Activated CD4-positive, CD25-positive, alpha-beta regulatory T cell (primary cell): ENCODE measurements around the gene FCSK.
A peak's percentile ranks its signal among the peaks of the same experiment; 100 is the strongest.
"Not testable (repeated sequence)": the region's sequence is repeated elsewhere in the genome, so short reads cannot be mapped to it uniquely, and the experiment has no call there.

Source experiments
- DNase-seq, 4 experiments: peaks; one replicate each; lab custom pipeline; 2025; lab: John Stamatoyannopoulos, UW

Gene FCSK

GRCh38 chr16:70454222-70455034 lies at the start of gene FCSK:
TSS of gene FCSK (plus strand) at chr16:70454595. CDS start at chr16:70463191, 8,596 bp downstream.
- peak; percentile 35 to 51 (median 47) for DNase-seq

- not testable (repeated sequence) for DNase-seq
Measured at GRCh38 chr16:70406104-70406503, 48.3 kb upstream of the FCSK start.

- no peak for DNase-seq
Measured at GRCh38 chr16:70407811-70408274, 46.6 kb upstream of the FCSK start.

DNA sequence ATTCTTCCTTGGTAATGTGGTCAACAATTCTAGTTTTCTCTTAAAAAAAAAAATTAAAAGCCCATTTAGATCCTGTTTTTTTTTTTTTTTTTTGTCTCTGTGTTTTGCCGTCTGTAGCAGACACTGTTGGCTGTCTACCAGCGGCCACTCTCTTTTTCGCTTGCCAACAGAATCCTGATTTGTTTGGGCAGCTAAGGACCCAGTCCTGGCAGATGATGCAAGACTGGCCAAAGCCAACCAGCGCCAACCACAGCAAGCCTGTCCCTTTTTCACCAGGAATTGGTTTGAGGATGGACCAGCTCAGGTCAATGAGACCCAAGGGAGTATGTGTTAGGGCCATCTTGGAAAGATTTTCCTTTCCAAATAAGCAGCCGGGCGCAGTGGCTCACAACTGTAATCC lies 43.7 kb upstream of the FCSK start:
- no peak for DNase-seq

- no peak for DNase-seq
Measured at GRCh38 chr16:70412385-70412784, 42.0 kb upstream of the FCSK start.

DNA sequence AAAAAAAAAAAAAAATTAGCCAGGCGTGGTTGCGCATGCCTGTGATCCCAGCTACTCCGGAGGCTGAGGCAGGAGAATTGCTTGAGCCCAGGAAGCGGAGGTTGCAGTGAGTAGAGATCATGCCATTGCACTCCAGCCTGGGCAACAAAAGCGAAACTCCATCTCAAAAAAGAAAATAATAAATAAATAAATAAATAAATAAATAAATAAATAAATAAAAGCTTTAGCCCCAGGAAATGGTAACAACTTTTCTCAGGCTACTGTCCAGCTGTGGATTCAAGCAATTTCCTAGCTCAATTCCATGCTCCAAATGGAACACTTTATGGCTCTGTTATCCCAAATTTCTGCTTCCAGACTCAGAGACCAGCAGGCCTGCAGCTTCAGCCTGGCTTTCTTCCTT lies 40.8 kb upstream of the FCSK start:
- not testable (repeated sequence) for DNase-seq

GRCh38 chr16:70416748-70417616 lies 37.4 kb upstream of the FCSK start:
- no peak for DNase-seq

DNA sequence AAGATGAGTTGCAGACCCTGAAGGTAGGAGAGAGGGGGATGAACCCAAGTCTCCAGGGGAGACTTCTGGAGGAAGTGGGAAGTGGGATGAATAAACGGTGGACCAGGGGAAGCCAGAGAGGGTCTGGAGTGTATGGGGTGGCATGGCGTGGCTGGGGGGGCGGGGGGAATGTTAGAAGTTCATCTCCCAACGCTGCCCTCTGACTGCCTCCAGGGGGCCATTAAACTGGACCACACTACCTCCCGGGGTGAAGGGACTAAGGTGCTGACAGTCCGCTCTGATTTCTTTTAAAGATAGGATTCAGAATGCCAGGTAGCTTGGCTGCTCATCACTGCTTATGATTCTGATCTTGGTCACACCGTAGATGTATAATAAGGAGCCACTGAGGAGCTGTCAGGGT lies 36.7 kb upstream of the FCSK start:
- no peak for DNase-seq

DNA sequence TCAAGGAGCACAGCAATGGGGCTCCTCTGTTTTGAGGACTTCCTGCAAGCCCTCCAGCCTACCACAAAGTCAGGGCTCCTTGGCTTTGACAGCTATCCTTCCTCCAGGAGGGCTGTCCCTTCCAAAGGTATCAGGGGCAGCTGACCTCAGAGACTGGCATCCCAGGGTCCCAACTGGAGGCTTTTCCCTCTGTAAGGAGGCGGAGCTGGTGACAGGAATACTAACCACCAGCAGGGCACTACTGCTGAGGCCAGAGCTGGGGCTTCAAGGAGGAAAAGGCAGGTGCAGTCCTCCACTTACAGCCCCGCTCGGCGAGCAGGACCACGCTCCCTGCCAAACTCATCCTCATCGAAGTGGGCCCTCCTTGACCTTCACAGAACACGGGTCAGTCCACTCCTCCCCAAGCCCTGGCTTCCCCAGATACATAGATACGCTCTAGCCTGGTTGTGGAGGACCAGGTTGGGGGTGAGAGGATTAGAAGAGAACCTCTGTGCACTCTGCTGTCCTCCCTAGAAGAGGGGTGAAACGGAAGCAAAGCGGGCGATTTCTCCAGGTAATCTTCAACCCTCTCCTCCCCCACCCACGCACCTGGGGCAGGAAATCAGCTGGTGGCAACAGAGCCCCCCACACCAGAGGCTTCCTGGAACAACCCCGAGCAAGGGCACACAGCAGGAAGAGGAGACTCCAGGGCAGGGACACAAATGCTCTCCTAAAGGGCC lies 36.0 kb upstream of the FCSK start:
- DNase-seq = no peak

- DNase-seq = no peak
Measured at GRCh38 chr16:70418993-70419318, 35.4 kb upstream of the FCSK start.

GRCh38 chr16:70419384-70420327 lies 34.7 kb upstream of the FCSK start:
- no peak for DNase-seq

DNA sequence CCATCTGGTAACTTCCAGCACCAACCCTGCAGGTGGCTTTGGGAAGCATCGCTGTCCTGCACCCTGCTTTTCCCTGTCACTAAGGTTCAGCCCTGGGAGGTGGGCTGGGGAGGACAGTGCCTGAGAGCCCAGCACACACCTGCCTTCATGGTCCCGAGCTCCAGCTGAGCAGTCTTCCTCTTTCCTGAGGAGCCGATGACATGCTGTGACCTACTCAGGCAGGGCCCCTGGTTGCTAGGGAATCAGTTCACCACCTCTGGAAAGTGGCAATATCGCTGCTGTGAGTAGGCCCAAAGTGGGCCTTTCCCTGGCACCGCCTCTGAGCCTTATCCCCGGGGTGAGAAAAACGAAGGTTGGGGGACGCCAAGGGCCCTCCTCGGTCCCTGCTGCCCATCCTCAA lies 33.4 kb upstream of the FCSK start:
- DNase-seq = no peak

DNA sequence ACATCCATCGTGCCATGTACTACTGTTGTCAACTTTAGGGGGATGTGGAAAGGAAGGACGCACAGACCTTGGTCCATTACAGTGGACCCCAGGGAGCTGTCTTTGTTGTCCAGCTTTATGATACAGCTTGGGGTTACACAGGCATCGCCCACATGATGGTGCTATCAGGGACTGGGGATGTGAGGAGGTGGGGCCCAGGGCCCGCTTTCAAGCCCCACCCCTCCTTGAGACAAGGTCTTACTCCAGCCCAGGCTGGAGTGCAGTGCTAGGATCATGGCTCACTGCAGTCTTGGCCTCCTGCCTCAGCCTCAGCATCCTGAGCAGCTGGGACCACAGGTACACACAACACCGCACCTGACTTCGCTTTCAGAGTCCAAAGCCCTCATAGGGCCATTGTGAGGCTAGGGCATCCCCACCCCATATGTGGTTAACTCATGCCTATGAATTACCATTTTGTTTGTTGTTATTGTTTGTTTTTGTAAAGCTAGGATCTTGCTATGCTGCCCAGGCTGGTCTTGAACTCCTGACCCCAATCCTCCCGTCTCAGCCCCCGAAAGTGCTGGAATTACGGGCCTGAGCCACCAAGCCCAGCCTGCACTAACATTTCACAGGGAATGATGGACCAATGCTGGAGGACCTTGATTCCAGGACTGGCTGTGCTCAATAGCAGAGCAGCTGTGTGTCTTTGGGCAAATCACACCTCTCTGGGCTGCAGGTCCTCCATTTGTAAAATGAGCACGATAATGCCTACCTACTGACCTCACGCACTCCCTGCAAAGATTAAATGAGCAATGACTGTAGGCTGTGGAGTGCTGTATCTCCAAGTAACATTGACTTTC lies 32.7 kb upstream of the FCSK start:
- no peak for DNase-seq

DNA sequence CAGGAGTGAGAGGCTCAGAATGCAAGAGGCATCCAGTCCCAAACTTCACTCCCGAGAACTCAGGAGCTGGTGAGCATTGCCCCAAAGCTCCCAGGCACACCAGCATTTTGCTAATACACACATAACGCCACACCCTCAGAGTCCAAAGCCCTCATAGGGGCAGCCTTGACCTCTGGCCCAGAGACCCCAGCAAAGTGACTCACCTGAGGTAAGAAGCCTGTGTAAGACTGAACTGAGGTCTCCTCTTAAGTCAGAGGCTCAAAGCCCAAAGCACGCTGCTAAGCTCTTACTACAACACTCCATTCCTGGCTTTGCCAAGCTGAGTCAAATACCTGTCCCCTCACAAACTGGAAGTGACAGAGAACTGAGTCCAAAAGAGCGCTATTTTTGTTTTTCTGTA lies 31.9 kb upstream of the FCSK start:
- DNase-seq = no peak

DNA sequence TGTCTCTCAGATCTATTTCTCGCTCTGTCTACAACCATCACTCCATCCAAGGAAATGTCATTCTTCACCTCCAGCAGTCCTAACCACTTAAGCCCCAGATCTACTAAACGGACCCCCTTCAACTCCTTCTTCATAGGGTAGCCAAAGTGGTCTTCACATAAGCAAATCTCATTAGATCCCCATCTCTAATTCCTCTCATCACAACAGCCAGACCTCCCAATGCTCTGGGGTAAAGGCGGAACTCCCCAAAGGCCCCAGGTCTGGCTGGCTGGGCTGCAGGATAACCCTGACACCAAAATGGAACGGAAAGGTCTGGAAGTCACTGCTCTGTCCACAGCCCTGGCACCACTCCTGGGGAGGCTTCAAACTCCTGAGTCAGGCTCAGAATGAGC lies 26.6 kb upstream of the FCSK start:
- no peak for DNase-seq

DNA sequence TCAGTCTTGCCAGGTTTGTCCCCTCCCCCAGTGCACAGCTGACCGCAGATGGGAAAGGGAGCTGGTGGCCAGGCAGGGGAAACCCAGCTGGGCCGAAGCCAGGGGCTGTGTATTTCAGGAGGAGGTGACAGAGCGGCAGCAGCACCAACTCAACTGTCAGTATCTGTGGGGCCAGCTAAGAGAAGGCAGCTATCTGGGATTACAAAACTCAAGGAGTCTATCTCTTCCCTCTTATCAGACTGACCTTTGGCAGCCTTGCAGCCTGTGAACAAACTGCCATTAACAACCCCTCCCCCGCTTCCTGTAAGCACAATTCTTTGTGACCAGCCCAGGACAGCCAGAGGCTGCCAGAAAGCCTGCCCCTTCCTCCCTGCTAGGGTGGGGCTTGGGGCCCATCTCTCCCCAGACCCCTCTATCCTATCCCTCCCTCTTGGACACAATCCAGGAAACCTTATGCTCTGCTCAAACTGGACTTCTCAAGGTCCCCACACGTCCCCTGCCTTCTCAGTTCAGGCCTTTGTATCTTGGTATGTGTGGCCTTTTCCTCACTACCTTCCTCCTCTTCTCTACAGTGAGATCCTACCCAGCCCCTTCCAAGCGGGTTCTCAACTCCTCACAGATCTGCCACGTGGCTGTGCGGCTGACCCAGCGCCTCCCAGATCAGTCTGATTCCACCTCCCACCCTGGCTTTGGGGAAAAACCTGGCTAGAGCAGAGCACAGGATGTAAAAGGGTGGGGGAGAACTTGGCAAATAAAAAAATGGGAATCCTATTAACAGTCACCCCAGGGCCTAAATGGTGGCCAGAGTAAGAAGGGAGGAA lies 26.0 kb upstream of the FCSK start:
- DNase-seq = peak in 1 of 4 experiments; percentile 24

DNA sequence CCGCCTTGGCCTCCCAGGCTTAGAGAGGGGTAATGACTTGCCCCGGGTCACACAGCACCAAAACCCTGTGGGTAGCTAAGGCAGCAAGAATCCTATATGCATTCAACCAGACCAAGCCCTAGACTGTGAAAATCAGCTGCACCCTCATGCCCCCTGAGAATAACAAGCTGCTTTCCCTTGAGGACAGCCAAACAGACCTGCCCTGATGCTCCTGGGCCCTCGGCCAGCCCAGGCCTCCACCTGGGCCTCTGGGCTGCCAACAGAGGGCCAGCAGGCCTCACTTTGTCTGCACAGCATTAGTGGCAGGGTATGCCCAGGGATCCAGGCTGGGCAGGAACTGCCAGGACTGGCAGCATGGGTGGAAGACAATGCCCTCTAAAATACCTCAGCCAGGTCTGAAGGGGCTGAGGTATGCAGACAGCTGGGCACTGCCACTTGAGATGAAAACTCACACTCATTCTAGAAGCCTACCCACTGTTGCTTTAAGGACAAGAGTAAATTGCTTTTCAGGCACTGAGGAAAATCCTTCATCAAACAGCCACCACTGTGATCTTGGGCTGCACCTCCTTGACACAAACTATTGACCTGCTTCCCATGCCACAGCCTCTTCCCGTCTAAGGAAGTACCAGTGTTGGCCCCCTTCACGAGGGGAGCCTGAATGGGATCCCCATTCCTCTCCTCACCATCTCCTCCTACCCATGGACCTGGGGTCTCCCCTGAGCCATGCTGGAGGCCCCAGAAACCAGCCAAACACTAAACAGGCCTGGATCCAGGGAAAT lies 24.3 kb upstream of the FCSK start:
- no peak for DNase-seq

GRCh38 chr16:70430667-70431536 lies 23.5 kb upstream of the FCSK start:
- DNase-seq = peak in 2 of 4 experiments; percentile 20
